ENCODE data around the gene SHANK2. TPM values are rescaled to one million over a fixed set of nuclear protein-coding genes. Genes with fewer than 3 reads are reported as not detected.
"Not testable (repeated sequence)": the region's sequence is repeated elsewhere in the genome, so short reads cannot be mapped to it uniquely, and the experiment has no call there.

SHANK2 gene
- total RNA-seq, 1 donor from 2014 or later = 5.3 TPM

DNA sequence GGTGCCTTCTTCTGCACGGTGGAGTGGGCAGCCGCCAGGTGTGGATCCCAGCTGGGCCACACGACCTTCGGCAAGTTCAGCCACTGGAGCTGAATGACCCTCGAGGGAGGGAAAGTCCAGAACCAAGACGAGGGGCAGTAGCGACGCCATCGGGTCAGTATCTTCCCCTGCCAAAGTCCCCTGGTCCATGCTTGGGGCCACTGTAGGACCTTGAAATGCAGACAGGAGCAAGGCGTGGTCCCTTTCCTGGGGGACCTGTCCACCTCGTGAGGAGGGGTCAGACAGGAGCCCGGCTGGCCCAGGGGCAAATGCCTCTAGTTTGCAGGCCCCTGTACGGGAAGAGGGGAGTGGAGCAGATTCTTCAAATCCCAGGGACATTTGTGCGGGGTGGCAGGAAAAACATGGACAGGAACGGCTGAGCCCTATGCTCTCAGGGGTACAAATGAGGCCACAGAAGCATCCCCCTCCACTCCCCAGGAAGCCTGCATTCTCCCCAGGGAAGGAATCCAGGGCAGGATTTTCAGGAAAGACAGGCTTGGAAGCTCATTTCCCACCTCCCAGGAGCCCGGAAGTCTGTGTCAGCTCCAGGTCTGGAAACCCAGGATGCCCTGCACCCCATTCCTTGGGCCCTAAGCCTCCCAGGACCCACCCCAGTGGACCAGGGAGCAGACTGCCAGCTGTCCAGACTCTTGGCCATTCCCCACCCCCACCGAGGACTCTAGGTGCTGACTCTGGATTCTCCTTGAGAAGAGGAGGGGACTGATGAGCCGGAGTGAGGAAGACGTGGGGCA, 6.6 kb downstream of the SHANK2 start:
- no peak for DNase-seq (ENCODE audit: extremely low read depth, low read depth, low spot score)

GRCh38 chr11:71244116-71244810, 8.1 kb downstream of the SHANK2 start:
- no peak for DNase-seq (ENCODE audit: extremely low read depth, low read depth, low spot score)

GRCh38 chr11:71242391-71242790, 10.0 kb downstream of the SHANK2 start:
- DNase-seq (ENCODE audit: extremely low read depth, low read depth, low spot score) = no peak

GRCh38 chr11:71241721-71242259, 10.6 kb downstream of the SHANK2 start:
- DNase-seq (ENCODE audit: extremely low read depth, low read depth, low spot score) = no peak

DNA sequence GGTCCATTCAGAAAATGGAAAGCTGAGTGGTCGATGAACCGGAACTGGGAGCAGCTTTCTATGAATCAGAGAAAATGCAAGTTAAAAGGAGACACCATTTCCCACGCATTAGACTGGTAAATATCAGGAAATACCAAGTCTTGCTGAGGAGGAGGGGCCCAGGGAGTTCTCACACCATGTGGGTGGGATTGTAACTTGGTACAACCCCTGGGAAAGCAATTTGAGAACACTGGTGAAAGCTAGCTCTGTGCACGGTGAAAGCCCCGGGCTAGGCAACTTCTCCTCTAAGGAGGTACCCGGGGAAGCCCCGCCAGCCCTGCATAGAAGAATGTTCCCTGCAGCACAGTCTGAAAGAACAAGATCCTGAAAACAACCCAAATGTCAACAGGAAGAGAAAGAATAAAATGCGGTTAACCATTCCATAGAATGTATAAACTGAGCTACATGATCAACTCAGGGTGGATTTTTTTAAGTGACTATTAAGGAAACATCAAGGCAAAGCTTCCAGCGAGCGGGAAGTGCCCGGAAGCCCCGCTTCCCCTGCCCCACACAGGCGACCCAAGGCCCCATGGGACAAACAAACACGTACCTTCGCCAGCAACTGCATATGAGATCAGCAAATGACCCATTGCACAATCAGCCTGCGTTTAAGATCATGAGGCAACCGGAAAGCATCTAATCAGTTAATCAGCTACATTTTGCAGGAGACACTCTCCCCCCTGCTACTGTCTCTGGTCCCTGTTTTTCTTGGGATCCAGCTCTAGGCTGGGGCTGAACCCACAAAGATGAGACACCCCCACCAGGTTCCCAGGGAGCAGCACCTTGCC, 11.3 kb downstream of the SHANK2 start:
- no peak for DNase-seq (ENCODE audit: extremely low read depth, low read depth, low spot score)

DNA sequence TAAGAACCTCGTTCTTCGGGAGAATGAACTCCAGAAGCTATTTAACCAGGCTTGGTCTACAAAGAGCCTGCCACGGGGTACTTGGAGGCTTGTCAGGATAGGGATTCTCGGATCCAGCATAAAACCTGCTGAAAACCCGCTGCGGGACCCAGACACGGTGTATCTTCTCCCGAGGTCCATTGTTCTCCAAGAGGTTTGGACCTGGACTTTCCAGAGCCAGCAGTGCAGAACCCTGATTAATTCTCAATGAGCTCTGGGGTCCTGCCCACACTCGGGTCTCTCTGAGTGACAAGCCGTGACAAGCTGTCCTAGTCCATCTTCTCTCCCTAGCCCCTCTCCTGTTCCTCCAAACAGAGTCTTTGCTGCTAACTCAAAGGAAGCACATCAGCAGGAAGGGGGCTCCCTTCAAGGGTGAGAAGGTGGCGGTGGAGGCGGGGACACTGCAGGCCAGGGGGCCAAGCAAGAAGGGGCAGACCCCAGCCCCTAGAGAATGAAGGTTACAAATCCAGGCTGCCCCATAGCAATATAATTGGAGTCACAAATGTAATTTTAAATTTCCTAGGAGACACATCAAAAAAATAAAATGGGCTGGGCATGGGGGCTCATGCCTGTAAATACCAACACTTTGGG, 12.2 kb downstream of the SHANK2 start:
- DNase-seq (ENCODE audit: extremely low read depth, low read depth, low spot score) = no peak

DNA sequence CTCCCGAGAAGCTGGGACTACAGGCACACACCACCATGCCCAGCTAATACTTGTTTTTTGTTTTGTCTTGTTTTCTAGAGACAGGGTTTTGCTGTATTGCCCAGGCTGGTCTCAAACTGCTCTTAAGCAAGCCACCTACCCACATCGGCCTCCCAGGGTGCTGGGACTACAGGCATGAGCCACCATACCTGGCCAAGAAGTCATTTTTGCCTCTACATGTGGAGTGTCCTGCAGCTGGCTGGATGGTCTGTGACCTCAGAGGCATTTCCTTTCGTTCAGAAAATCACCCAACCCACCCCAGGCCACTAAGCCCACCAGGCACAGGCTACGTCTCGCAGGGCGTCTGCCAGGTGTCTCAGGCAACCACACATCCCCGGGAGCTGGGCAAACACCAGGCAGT, 12.8 kb downstream of the SHANK2 start:
- no peak for DNase-seq (ENCODE audit: extremely low read depth, low read depth, low spot score)

GRCh38 chr11:71238941-71239340, 13.4 kb downstream of the SHANK2 start:
- no peak for DNase-seq (ENCODE audit: extremely low read depth, low read depth, low spot score)

DNA sequence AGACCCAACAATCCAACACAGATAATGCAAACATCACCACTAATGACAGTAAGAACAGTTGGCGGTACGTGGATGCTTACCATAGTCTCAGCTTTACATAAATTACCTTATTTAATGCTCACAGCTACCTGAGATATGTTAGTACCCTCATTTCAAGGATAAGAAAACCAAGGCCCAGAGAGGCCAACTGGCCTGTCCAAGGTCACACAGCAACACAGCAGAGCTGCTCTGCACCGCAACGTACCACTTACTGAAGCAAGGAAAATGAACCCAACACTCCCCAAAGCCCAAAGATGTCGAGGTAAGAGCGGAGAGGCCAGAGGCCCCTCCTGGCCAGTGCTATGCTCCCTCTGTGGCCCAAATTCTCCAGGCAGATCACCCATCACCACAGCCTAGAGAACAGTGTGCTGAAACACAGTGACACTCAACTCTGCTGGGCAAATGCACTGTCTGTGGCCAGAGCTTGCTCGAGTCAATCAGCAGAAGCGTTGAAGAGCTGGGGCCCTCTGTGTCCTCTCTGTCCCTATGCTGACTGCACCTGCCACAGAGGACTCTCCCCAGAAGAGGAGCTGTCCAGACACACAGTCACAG, 14.0 kb downstream of the SHANK2 start:
- no peak for DNase-seq (ENCODE audit: extremely low read depth, low read depth, low spot score)

DNA sequence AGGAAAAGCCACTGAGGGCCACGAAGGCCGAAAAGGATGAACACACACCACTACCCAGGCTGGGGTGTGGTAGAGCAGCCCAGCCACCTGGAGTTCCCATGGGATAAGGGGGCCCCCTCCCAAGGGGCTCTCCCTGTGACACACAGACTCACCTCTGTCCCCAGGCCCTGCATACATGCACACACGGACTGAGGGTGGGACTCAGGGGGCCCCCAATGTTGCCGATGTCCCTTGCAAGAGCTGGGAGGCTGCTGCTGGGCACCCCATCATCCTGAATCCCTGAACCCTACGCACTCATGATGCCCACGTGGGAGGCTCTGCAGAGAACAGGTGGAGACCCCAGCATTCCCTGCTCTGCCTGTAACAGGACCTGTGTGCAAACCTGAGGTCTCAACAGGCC, 14.5 kb downstream of the SHANK2 start:
- no peak for DNase-seq (ENCODE audit: extremely low read depth, low read depth, low spot score)

GRCh38 chr11:71236836-71237475, 15.4 kb downstream of the SHANK2 start:
- no peak for DNase-seq (ENCODE audit: extremely low read depth, low read depth, low spot score)

- no peak for DNase-seq (ENCODE audit: extremely low read depth, low read depth, low spot score)
Measured at GRCh38 chr11:71235719-71236118, 16.7 kb downstream of the SHANK2 start.

- not testable (repeated sequence) for DNase-seq (ENCODE audit: extremely low read depth, low read depth, low spot score)
Measured at GRCh38 chr11:71233896-71234852, 18.2 kb downstream of the SHANK2 start.

- no peak for DNase-seq (ENCODE audit: extremely low read depth, low read depth, low spot score)
Measured at GRCh38 chr11:71232364-71232763, 20.0 kb downstream of the SHANK2 start.

DNA sequence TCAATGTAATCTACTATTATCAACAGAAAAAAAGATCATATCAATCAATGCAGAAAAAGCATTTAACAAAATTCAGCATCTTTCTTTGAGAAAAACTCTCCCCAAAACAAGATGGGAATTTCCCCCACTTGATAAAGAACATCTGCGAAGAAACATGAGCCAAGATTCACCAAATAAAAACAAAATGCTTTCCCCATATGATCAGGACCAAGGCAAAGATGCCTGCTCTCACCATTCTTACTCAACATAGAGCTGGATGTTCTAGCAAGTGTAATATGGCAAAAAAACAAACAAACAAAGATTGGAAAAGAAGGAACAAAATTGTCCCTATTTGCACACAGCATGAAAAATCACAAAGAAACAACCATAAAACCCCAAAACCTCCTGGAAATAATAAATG, 23.4 kb downstream of the SHANK2 start:
- DNase-seq (ENCODE audit: extremely low read depth, low read depth, low spot score) = no peak

- no peak for DNase-seq (ENCODE audit: extremely low read depth, low read depth, low spot score)
Measured at GRCh38 chr11:71227058-71227659, 25.2 kb downstream of the SHANK2 start.

- DNase-seq (ENCODE audit: extremely low read depth, low read depth, low spot score) = no peak
Measured at GRCh38 chr11:71223671-71224660, 28.4 kb downstream of the SHANK2 start.

Data from glomerular endothelial cell (primary cell).